GM12878 (cell line): Measurements from ENCODE around the gene SNCAIP. TPM values are rescaled to one million over a fixed set of nuclear protein-coding genes. Genes with fewer than 3 reads are reported as not detected.

Experiments used
- ATAC-seq: fragments of 200-7000 bp; cut with Tn5 transposase; 3 replicates; pipeline ENCODE4 v1.9.1; 2020; ENCODE audit warnings: mild to moderate bottlenecking, moderate library complexity
- BruUV-seq: library from RNA; stranded (reverse); fragments of 400-500 nt; replicated peaks from 2 replicates; lab custom pipeline; 2021; lab: Mats Ljungman, UMichigan
- CTCF ChIA-PET: fragments of 300-600 bp; sonication (Branson Sonifier 250); formaldehyde crosslinking; extraction: SDS; loops from one replicate; lab custom pipeline; 2021; ENCODE audit warnings: inconsistent platforms; lab: Yijun Ruan, JAX
- POLR2A ChIA-PET: fragments of 350-600 bp; formaldehyde crosslinking; extraction: SDS; loops from one replicate; lab custom pipeline; 2021; ENCODE audit warnings: inconsistent platforms; lab: Charles Lee
- RAD21 ChIA-PET: fragments of 300-600 bp; sonication (Branson Sonifier 250); formaldehyde crosslinking; loops from one replicate; lab custom pipeline; 2023; ENCODE audit warnings: antibody characterized with exemption; ENCODE audit not compliant: unreplicated experiment; lab: Charles Lee
- SMC1A ChIA-PET: fragments of 300-600 bp; sonication (Branson Sonifier 250); formaldehyde crosslinking; loops from one replicate; lab custom pipeline; 2023; ENCODE audit not compliant: unreplicated experiment, uncharacterized antibody; lab: Charles Lee
- DNase-seq: peaks from one replicate; pipeline ENCODE4 v3.0.0-alpha.2; 2011; ENCODE audit warnings: low read depth, low spot score
- FAIRE-seq: peaks from 3 replicates; lab custom pipeline; 2011; peaks lifted over from hg19 to GRCh38; lab: Jason Lieb, UNC
- H2AFZ ChIP-seq: 2 replicates; pipeline ENCODE4 v1.6.0; 2011; ENCODE audit warnings: low read depth, low read length, control low read depth; ENCODE audit not compliant: control insufficient read depth
- H3K27ac ChIP-seq: 2 replicates; pipeline ENCODE4 v1.5.1; 2011; ENCODE audit warnings: control low read depth; ENCODE audit not compliant: control insufficient read depth, insufficient read depth
- H3K27me3 ChIP-seq, 2 experiments: replicated peaks in 1 of 2; 2 replicates each; pipeline versions ENCODE4 v1.6.0 to v1.6.1; 2011; ENCODE audit warnings: low read length in 1 of 2; ENCODE audit not compliant: control insufficient read depth in 2 of 2, insufficient read depth in 2 of 2
- H3K36me3 ChIP-seq, 2 experiments: 2 replicates each; pipeline ENCODE4 v1.5.1; 2011; ENCODE audit warnings: low read length in 1 of 2; ENCODE audit not compliant: control insufficient read depth in 2 of 2, insufficient read depth in 2 of 2
- H3K4me1 ChIP-seq: 2 replicates; pipeline ENCODE4 v1.6.1; 2011; ENCODE audit warnings: mild to moderate bottlenecking, low read length, moderate library complexity, mixed read lengths; ENCODE audit not compliant: control insufficient read depth, insufficient read depth
- H3K4me2 ChIP-seq: 2 replicates; pipeline ENCODE4 v1.6.0; 2011; ENCODE audit warnings: control low read depth; ENCODE audit not compliant: control insufficient read depth, insufficient read depth
- H3K4me3 ChIP-seq: fragments of 200-600 bp; sonication (generic); 2 replicates; pipeline ENCODE4 v1.5.1; 2016
- H3K79me2 ChIP-seq: 2 replicates; pipeline ENCODE4 v1.6.0; 2011; ENCODE audit warnings: low read length; ENCODE audit not compliant: control insufficient read depth, insufficient read depth
- H3K9ac ChIP-seq: 2 replicates; pipeline ENCODE4 v1.8.0; 2011; ENCODE audit warnings: low read length, control low read depth, mixed read lengths; ENCODE audit not compliant: control insufficient read depth, insufficient read depth
- H3K9me3 ChIP-seq: replicated peaks from 3 replicates; pipeline ENCODE4 v1.5.1; 2011; ENCODE audit warnings: mild to moderate bottlenecking, low read length; ENCODE audit not compliant: control insufficient read depth, insufficient read depth
- H4K20me1 ChIP-seq: 2 replicates; pipeline ENCODE4 v1.6.0; 2011; ENCODE audit not compliant: control insufficient read depth, insufficient read depth
- ATF2 ChIP-seq: IDR thresholded peaks from 2 replicates; pipeline ENCODE4 v1.6.1; 2012; ENCODE audit warnings: low read length, inconsistent platforms
- CEBPB ChIP-seq, 2 experiments: fragments of 150-350 bp in 1 of 2; IDR thresholded peaks; 2 replicates each; pipeline ENCODE4 v1.6.1; 2012 to 2014; ENCODE audit warnings: low read depth in 2 of 2, low read length in 2 of 2, borderline replicate concordance in 1 of 2, inconsistent platforms in 1 of 2
- EED ChIP-seq: sonication (generic); IDR thresholded peaks from 2 replicates; pipeline ENCODE4 v1.6.1; 2016; ENCODE audit warnings: antibody characterized with exemption, low read depth
- FOXM1 ChIP-seq: IDR thresholded peaks from 2 replicates; pipeline ENCODE4 v1.6.1; 2012; ENCODE audit warnings: low read depth, mild to moderate bottlenecking, inconsistent platforms, low read length, moderate library complexity
- HSF1 ChIP-seq: fragments of 150-350 bp; IDR thresholded peaks from 2 replicates; pipeline ENCODE4 v1.6.1; 2014; ENCODE audit warnings: mild to moderate bottlenecking, low read depth, low read length
- IKZF1 ChIP-seq: fragments of 450-650 bp; conservative IDR thresholded peaks from 2 replicates; pipeline ENCODE4 v1.6.1; 2017; ENCODE audit warnings: antibody characterized with exemption, mild to moderate bottlenecking
- IRF4 ChIP-seq: IDR thresholded peaks from 2 replicates; pipeline ENCODE4 v1.6.1; 2011; ENCODE audit warnings: low read depth, low read length
- JUNB ChIP-seq: IDR thresholded peaks from 2 replicates; pipeline ENCODE4 v1.6.1; 2016; ENCODE audit warnings: antibody characterized with exemption, mild to moderate bottlenecking
- KAT2A ChIP-seq: conservative IDR thresholded peaks from 2 replicates; pipeline ENCODE4 v1.6.1; 2011; ENCODE audit warnings: low read depth, low read length; ENCODE audit not compliant: control insufficient read depth
- MEF2A ChIP-seq: IDR thresholded peaks from 2 replicates; pipeline ENCODE4 v1.6.1; 2011; ENCODE audit warnings: low read depth, mild to moderate bottlenecking, low read length, moderate library complexity; ENCODE audit not compliant: insufficient read depth
- MEF2B ChIP-seq: fragments of 450-650 bp; IDR thresholded peaks from 2 replicates; pipeline ENCODE4 v1.6.1; 2018; ENCODE audit warnings: mild to moderate bottlenecking, moderate library complexity; ENCODE audit not compliant: partially characterized antibody, poor library complexity, severe bottlenecking
- MTA2 ChIP-seq: fragments of 450-650 bp; IDR thresholded peaks from 2 replicates; pipeline ENCODE4 v1.6.1; 2016; ENCODE audit warnings: low read depth, mild to moderate bottlenecking, moderate library complexity
- NFIC ChIP-seq: IDR thresholded peaks from 2 replicates; pipeline ENCODE4 v1.6.1; 2012; ENCODE audit warnings: low read depth, mild to moderate bottlenecking, inconsistent platforms, low read length, moderate library complexity
- RCOR1 ChIP-seq: conservative IDR thresholded peaks from 2 replicates; pipeline ENCODE4 v1.6.1; 2012; ENCODE audit warnings: low read depth, low read length, improper control_type of control experiment
- RUNX3 ChIP-seq: IDR thresholded peaks from 2 replicates; pipeline ENCODE4 v1.6.1; 2012; ENCODE audit warnings: low read length, inconsistent platforms
- SMC3 ChIP-seq: IDR thresholded peaks from 2 replicates; pipeline ENCODE4 v1.6.1; 2011; ENCODE audit warnings: low read length, improper control_type of control experiment, borderline replicate concordance
- SRF ChIP-seq, 2 experiments: IDR thresholded peaks; 2 replicates each; pipeline ENCODE4 v1.6.1; 2011; ENCODE audit warnings: low read depth in 2 of 2, low read length in 2 of 2, mild to moderate bottlenecking in 1 of 2, moderate library complexity in 1 of 2
- TCF12 ChIP-seq: IDR thresholded peaks from 2 replicates; pipeline ENCODE4 v1.6.1; 2011; ENCODE audit warnings: low read depth, mild to moderate bottlenecking, low read length
- ZBTB11 ChIP-seq: fragments of 450-650 bp; formaldehyde crosslinking; IDR thresholded peaks from 2 replicates; pipeline ENCODE4 v1.5.0; 2022; ENCODE audit warnings: mild to moderate bottlenecking, missing genetic modification characterization
- WGBS: methylation state at CpG from one replicate; pipeline ENCODE4 v1.1.6; 2016; ENCODE audit warnings: low lambda C conversion rate; ENCODE audit not compliant: insufficient replicate concordance, insufficient coverage; ENCODE audit errors: missing lambda C conversion rate; 5-methylcytosine and 5-hydroxymethylcytosine counted together
- in situ Hi-C: fragments of 300-500 bp; cut with MboI; formaldehyde crosslinking; loops from 9 replicates; pipeline ENCODE4 v1.14.3; 2018; ENCODE audit warnings: mixed read lengths
- intact Hi-C: fragments of 100-400 bp; cut with micrococcal nuclease; formaldehyde crosslinking; loops from one replicate; pipeline ENCODE4 v1.14.2; 2022; ENCODE audit not compliant: unreplicated experiment
- polyA plus RNA-seq, 11 experiments: library from polyadenylated mRNA; depleted of rRNA in 4 of 11; unstranded in 6 of 11; stranded (reverse) in 5 of 11; fragments of >200 nt; fragmentation: Nextera tagmentation in 4 of 11; fragmentation: Illumina TruSeq in 1 of 11; extraction: Ambion mirVana in 4 of 11; extraction: Trizol in 1 of 11; gene quantifications; 1 replicate in 1 of 11; 2 replicates in 10 of 11; pipeline versions ENCODE4 v1.2.1 to v1.2.3, GENCODE V29; 2011 to 2016; ENCODE audit warnings: inconsistent platforms in 2 of 11, missing spikeins in 2 of 11, low read depth in 1 of 11
- total RNA-seq, 4 experiments: library from RNA; depleted of rRNA in 3 of 4; stranded (reverse); fragments of >200 nt in 3 of 4; fragmentation: Illumina TruSeq in 1 of 4; extraction: Trizol in 1 of 4; gene quantifications; 2 replicates each; pipeline versions ENCODE4 v1.2.1 to v1.2.3, GENCODE V29; 2013 to 2021

The SNCAIP gene
- total and polyA plus RNA-seq, 10 of the 15 experiments (the other 5 are each of a cell fraction or from before 2014, with no cell fraction given) = 0.03 to 0.62 (median 0.16) TPM; not detected in 1

GRCh38 chr5:122413722-122414121, 101.7 kb downstream of the SNCAIP start:
- DNase-seq (no peak), ATAC-seq (peak; percentile 42), FAIRE-seq (no peak)
- intact Hi-C loops = loop anchor here (2.0 to 10.0 kb wide), 3 partner anchors 119 to 449 kb away; partner anchors contain the start of gene SRFBP1
- no peaks in the 10 kb centered on the region for H3K9me3 ChIP-seq
- POLR2A ChIA-PET = no interaction called here
- SMC1A ChIA-PET = interaction anchor here (0.6 to 2.2 kb wide), 13 partner anchors 9 to 225 kb away, joined by 3 to 16 read pairs (median 5); no protein-coding TSS in a partner anchor
- no peak overlapping the region for H3K4me3 ChIP-seq
- RAD21 ChIA-PET = interaction anchor here (0.7 to 4.2 kb wide), 10 partner anchors 9 to 452 kb away, joined by 3 to 35 read pairs (median 4); partner anchors contain the start of gene SRFBP1
- no peaks in the 10 kb centered on the region for H3K27me3 ChIP-seq
- in situ Hi-C loops = no loop called here
- peak overlapping the region; percentile 57 for H3K4me2 ChIP-seq
- H3K36me3 ChIP-seq = no peaks in the 10 kb centered on the region
- no peaks in the 10 kb centered on the region for H3K79me2 ChIP-seq
- no peaks in the 10 kb centered on the region for H4K20me1 ChIP-seq
- no TSS peak for BruUV-seq
- no peak overlapping the region for H2AFZ ChIP-seq
- CTCF ChIA-PET = interaction anchor here (1.0 to 6.0 kb wide), 8 partner anchors 9 to 585 kb away, joined by 3 to 65 read pairs (median 4); no protein-coding TSS in a partner anchor
- H3K27ac ChIP-seq = peak overlapping the region; percentile 20; the same call in 1 of the 2 replicates
- 0% methylated on average over 3 of the region's 3 CpGs for WGBS
- peaks cover 20% of the 10 kb centered on the region for H3K4me1 ChIP-seq
- no peak overlapping the region for H3K9ac ChIP-seq
- TF ChIP-seq FOXM1 (peak; percentile 40; the same call in 1 of the 2 replicates), TCF12 (no peak), MTA2 (0 out of 2 replicates have a peak, but pooled peaks have one; percentile 13), SRF (IDR thresholded peaks at IDR 0.05; ENCODE audit: low read depth in 2 of 2, low read length in 2 of 2) (no peak), MEF2A (peak; percentile 96), MEF2B (peak; percentile 71), CEBPB (IDR thresholded peaks at IDR 0.05; ENCODE audit: borderline replicate concordance in 1 of 2, low read depth in 2 of 2, low read length in 2 of 2) (no peak), NFIC (peak; percentile 61), IKZF1 (peak; percentile 39; the same call in 1 of the 2 replicates), ATF2 (peak; percentile 19; the same call in 1 of the 2 replicates), EED (peak; percentile 72), ZBTB11 (CRISPR knock-in tag) (no peak), IRF4 (no peak), HSF1 (no peak), KAT2A (no peak), SMC3 (no peak), RCOR1 (no peak), JUNB (no peak; the same call in 1 of the 2 replicates), RUNX3 (peak; percentile 82)
